Esophagus muscularis mucosa (tissue), 4 donors: ENCODE data around the gene SLC15A1.

ENCODE experiments used
- EP300 ChIP-seq: sonication (generic); formaldehyde crosslinking; IDR thresholded peaks from one replicate; pipeline ENCODE4 v1.6.1; 2017; ENCODE audit warnings: antibody characterized with exemption
- POLR2A ChIP-seq: fragments of 450-650 bp; IDR thresholded peaks from one replicate; pipeline ENCODE4 v1.6.1; 2017; ENCODE audit warnings: antibody characterized with exemption, moderate library complexity, mild to moderate bottlenecking, low read depth
- TF ChIP-seq, protein P1 (sequence below), 3 experiments: fragments of 200-600 bp in 2 of 3; fragments of 450-650 bp in 1 of 3; sonication (generic) in 2 of 3; IDR thresholded peaks; one replicate each; pipeline ENCODE4 v1.5.1; 2017 to 2019; ENCODE audit warnings: antibody characterized with exemption in 3 of 3, mild to moderate bottlenecking in 2 of 3, moderate library complexity in 1 of 3

DNA sequence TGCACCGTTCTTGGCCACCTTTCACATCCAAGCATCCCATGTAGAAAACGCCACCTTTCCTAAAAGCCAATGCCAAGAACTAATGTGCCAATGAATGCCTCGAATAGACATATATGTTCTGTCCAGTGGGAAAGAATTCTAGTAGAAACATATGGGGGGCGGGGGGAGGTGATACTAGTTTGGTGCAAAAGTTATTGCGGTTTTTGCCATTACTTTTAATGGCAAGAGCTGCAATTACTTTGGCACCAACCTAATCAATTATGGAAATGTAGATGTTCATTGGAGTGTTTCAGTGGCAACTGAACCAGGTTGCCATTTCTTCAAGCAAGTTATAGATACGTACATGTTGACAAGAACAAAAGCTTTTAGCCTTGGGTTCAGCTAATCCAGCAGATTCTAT lies 34.6 kb downstream of the SLC15A1 start:
- TF ChIP-seq, protein P1, sequence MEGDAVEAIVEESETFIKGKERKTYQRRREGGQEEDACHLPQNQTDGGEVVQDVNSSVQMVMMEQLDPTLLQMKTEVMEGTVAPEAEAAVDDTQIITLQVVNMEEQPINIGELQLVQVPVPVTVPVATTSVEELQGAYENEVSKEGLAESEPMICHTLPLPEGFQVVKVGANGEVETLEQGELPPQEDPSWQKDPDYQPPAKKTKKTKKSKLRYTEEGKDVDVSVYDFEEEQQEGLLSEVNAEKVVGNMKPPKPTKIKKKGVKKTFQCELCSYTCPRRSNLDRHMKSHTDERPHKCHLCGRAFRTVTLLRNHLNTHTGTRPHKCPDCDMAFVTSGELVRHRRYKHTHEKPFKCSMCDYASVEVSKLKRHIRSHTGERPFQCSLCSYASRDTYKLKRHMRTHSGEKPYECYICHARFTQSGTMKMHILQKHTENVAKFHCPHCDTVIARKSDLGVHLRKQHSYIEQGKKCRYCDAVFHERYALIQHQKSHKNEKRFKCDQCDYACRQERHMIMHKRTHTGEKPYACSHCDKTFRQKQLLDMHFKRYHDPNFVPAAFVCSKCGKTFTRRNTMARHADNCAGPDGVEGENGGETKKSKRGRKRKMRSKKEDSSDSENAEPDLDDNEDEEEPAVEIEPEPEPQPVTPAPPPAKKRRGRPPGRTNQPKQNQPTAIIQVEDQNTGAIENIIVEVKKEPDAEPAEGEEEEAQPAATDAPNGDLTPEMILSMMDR (IDR thresholded peaks at IDR 0.05): no peak
- TF ChIP-seq EP300: no peak
- TF ChIP-seq POLR2A: no peak
